HG03064 (cell line): ENCODE data around the gene AHNAK2.
A peak's percentile ranks its signal among the peaks of the same experiment; 100 is the strongest.
"Not testable (repeated sequence)": the region's sequence is repeated elsewhere in the genome, so short reads cannot be mapped to it uniquely, and the experiment has no call there.

Source experiments
- ATAC-seq: cut with Tn5 transposase; IDR thresholded peaks from one replicate; pipeline ENCODE4 v1.9.1; 2021; ENCODE audit warnings: low read depth; ENCODE audit not compliant: unreplicated experiment

Gene AHNAK2

DNA sequence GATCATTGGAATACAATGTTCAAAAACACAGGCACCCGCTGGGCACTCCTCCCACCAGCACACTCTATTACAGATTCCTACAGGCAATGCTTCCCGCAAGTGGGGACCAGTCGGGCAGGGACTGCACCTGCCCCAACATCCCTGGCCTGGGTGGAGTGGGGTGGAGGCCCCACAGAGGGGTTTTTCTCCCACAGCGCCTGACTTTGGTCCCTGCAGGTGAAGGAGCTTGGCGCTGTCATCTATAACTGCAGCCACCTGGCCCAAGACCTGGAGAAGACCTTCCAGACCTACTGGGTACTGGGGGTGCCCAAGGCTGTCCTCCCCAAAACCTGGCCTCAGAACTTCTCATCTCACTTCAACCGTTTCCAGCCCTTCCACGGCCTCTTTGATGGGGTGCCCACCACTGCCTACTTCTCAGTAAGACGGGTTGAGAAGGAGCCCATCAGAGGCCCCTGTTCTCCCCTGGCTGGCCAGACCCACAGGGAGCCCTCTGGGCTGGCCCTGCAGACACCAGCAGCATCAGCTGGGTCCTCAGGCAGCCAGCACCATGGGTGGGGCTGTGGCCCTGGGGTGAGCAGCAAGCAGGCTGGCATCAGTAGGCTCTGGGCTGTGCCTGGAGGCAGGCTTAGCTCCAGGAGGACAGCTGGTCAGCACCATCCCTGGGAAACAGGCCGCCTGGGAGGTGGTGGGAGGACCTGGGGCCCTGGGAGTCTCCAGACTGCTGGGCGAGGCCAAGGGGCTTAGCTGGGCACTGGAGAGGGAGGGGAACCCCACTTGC is 47.5 kb downstream of the AHNAK2 start:
- no peak for ATAC-seq

DNA sequence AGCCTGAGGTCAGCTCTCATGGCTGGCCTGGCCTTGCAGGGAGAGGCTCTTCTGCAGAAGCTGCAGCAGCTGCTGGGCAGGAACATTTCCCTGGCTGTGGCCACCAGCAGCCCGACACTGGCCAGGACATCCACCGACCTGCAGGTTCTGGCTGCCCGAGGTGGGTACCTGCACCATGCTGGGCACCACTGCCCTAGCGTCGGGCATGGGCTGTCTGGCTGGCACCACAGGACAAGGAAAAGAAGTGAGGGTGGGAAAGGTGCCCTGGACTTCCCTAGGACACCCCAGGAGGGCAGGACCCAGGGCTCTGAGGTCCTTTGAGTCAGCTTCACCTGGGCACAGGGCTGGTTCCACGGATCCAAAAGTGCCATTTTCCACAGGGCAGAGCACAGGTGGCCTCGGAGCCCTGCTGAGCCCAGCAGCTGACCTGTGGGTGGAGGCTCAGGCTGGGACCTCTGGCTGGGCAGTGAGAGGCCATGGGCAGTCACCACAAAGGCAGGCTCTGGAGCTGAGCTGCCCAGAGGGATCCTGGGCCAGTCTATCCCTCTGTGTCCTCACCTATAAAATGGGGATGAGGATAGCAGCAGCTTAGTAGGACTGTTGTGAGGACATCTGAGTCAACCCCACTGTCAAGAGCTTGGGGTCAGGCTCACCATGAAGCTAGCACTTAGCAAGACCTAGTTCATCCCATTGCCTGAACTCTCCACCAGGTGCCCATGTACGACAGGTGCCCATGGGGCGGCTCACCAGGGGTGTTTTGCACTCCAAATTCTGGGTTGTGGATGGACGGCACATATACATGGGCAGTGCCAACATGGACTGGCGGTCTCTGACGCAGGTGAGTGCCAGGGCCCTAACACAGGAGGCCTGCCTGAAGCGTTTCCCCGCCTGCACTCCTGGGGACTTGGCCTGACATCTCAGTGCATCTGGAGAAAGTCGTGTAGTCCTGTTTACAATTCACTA is 48.6 kb downstream of the AHNAK2 start:
- ATAC-seq: no peak

DNA sequence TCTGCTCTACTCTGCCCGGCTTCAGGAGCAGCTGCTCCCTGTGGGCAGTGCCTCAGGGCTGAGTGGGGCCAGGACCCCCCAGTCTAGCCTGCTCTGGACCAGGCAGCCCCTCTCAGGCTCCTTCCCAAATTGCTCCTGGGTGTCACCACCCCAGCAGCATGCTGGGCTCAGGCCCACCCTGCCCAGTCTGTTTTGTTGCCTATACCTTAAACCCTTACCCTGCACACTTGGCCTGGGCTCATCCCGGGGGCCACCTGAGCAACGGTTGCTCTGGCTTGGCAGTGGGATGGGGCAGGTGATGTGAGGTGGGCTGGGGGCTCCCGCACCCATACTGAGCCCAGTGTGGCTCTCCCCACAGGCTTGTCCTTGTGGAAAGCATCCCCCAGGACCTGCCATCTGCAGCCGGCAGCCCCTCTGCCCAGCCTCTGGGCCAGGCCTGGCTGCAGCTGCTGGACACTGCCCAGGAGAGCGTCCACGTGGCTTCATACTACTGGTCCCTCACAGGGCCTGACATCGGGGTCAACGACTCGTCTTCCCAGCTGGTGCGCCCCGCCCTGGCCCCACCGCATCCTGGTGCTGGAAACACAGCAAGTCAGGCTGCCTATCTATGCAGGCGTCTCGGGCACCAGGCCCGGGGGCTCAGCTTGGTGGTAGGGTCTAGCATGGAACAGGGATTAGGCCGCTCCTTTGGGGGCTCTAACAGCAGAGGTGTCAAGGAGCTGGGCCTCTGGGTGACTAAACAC is 49.6 kb downstream of the AHNAK2 start:
- ATAC-seq: no peak

DNA sequence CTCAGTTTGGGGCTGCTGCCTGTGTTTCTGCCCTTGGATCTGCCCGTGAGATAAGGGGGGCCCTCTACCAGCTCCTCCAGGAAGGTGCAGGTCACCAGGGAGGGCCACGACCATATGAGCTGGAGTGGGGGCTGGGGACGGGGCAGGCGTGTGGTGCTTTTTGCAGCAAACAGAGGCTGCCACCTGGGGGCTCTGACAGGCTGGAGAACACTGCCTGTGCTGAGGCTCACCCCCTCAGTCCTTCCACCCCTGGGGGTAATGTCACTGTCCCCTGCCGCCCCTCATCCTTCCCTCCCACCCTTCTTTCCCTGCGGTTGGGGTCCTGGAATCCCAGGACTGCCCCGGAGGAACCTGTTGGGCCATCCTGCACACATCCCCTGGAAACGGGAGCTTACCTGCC is 50.3 kb downstream of the AHNAK2 start:
- ATAC-seq: no peak

DNA sequence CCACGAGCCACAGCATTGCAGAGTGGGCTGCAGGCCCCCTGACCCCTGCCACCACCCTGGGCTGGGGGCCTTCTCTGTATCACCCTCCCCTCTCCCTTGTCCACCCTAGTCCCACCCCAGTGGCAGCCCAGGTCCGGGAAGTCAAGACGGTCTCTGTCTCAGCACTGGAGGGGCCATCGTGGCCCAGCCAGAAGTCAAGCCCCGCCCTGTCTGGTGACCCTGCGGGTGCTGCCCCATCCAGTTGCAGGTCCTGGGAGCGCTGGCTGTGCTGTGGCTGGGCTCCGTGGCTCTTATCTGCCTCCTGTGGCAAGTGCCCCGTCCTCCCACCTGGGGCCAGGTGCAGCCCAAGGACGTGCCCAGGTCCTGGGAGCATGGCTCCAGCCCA is 50.8 kb downstream of the AHNAK2 start:
- no peak for ATAC-seq

DNA sequence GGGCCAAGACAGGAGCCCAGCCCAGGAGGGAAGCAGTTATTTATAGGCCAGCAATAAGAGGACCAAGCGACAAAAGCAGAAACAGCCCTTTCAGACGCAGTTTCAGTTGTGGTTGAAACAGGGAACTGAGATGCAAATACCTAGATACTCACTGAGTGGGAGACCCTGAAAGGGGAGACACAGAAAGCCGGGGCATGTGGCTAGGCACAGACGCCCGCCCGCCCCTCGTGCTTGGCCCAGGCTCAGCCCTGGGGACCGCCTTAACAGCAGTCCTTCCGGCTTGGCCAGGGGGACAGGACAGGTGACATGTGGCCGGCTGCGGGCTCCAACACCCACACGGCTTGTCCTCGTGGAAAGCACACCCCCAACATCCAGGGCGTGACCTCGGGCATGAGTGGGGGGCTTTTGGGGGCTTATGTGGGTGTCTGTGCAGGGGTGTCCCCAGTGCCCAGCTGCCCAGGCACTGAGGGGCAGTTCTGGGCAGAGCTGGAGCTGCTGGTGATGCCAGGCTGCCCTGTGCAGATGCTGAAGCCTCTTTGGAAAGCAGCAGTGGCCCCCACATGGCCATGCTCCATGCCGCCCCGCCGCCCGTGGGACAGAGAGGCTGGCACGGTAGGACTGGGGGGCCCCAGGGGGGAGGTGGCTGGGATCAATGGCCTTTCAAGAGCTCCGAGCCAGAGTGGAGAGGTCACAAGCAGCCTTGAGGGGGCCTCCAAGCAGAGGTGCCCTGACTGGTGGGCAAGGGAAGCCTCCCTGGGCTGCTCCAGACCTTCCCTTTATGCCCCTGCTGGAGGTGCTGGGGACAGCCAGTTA is 51.3 kb downstream of the AHNAK2 start:
- ATAC-seq: peak; percentile 76

DNA sequence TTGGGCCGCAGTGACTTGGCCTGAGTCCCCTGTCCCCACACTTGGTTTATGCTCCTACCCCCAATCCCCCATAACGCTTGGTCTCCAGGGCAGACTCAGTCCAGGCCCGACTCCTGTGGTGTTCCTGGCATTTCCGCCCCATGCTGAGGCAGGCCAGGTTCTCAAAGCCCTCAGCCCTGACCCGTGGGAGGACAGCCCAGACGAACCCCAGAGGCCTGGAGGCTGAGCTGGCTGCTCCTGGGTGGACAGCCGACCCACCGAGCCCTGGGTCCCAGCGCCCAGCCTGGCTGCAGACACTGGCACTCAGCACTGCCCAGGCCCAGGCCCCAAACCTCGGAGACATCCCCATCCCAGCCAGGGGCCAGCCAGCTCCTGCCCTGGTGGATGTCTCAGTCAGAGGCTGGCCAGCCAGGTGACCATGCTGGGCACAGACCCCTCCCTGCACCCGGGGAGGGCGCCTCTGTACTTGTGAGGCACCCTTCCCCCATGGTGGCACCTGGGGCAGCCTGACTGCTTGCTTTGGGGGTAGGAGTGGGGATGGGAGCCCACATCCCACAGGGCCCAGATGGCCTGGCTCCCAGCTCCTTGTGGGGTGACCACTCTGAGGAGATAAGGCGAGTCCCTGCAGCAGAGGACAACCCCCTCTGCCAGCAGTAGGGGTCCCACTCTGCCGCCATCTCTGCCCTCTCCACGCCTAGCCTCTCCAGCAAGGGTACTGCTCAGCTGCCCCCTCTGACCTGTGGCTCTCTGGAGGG is 52.1 kb downstream of the AHNAK2 start:
- ATAC-seq: no peak

DNA sequence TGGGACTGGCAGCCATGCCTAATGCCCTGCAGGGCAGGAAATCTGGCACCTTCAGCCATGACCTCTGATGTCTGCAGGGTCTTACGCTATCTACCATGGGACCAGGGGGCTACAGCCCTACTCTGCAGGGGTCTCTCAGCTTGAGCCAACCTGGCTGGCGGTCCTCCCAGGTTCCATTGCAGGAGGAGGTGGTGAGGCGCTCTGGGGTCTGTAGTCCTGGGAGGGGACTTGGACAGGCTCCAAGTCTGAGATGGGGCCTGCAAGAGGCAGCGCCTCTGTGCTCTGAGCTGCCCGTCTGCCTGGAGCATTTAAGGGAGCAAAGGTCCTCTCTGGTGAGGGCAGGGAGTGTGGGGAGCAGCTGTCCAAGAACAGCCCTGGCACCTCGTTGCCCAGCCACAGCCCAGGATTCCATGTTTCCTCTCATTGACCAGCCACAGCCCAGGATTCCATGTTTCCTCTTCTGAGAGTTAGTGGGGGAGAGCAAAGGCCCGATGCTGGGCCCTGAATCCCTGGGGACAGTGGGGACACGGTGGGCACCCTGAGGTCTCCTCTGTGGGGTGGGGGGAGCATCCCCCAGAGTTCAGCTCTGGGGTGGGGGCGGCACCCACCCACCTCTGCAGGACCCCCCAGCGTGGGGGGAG is 52.8 kb downstream of the AHNAK2 start:
- ATAC-seq: no peak

DNA sequence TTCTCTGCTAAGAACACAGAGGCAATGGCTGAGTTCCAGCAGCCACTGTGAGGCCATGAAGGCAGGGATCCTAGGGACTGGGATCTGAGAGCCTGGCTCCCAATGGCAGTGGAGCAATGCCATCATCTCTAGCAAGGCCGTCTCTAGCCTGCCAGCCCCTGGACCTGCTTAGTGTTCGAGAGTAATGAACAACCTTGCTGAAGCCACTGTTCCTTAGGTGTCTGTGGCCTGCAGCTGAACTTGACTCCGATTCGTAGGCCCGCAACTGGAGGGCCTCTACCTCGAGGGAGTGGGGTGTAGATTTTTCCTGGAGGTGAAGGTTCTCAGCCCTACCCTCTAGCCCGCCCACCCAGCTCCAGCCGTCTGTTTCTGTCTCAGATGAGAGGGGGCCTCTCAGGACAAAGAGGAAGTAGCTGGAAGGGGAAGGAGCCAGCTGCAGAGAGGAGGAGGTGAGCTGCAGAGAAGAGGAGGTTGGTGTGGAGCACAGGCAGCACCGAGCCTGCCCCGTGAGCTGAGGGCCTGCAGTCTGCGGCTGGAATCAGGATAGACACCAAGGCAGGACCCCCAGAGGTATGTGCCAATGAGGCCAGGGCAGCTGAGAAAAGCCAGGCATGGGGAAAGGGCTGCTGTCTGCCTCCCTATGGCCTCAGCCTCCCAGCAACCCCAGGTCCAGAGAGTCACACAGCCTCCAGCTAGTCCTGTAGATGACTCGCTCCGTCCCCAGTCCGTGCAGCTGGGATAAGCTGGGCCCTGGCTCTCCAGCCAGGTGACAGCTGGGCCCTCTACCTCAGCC is 53.6 kb downstream of the AHNAK2 start, which contains the start of gene PLD4:
PLD4 (plus strand) TSS at position 459 of the 793 bp plus-strand sequence. CDS start 2,262 bp downstream, outside the sequence.
- no peak for ATAC-seq

DNA sequence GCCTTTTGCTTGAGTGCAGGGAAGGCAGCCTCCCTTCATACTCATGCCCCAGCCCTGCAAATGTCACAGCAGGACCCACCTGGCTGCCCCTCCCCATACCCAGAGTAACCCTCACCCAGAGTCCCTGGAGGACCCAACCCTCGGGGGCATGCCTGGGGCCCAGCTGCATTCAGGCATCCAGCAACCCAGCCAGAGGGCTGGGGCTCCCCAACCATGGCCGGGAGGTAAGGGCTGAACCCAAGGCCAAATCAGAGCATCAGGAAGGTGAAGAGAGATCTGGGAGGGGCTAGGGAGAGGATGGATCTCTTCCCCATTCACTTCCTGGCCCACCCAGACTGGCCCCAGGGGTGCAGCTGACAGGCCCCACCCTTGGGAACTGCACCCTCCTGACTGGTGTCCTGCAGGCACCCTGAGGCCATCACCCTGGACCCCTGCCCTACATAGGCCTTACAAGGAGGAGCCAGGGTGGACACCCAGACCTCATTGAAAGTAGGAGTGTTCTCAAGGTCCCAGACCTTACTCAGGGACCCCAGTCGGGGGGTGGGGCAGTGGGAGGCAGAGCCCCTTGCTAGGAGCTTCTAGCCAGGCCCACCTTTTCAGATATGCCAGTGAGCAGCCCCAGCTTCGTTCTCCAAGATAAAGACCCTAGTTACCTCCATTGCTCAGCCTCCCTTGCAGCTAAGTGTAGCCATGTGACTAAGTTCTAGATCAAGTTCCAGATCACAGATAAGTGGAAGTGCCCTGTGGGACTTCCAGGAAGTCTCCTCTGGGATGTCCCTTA is 54.3 kb downstream of the AHNAK2 start:
- no peak for ATAC-seq

DNA sequence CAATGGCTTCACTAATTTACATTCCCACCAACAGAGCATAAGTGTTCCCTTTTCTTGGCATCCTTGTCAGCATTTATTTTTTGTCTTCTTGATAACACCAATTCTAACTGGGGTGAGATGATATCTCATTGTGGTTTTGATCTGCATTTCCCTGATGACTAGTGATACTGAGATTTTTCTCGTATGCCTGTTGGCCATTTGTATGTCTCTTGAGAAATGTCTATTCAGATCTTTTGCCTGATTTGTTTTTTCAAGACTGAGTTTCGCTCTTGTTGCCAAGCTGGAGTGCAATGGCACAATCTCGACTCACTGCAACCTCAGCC is 58.2 kb downstream of the AHNAK2 start:
- no peak for ATAC-seq

DNA sequence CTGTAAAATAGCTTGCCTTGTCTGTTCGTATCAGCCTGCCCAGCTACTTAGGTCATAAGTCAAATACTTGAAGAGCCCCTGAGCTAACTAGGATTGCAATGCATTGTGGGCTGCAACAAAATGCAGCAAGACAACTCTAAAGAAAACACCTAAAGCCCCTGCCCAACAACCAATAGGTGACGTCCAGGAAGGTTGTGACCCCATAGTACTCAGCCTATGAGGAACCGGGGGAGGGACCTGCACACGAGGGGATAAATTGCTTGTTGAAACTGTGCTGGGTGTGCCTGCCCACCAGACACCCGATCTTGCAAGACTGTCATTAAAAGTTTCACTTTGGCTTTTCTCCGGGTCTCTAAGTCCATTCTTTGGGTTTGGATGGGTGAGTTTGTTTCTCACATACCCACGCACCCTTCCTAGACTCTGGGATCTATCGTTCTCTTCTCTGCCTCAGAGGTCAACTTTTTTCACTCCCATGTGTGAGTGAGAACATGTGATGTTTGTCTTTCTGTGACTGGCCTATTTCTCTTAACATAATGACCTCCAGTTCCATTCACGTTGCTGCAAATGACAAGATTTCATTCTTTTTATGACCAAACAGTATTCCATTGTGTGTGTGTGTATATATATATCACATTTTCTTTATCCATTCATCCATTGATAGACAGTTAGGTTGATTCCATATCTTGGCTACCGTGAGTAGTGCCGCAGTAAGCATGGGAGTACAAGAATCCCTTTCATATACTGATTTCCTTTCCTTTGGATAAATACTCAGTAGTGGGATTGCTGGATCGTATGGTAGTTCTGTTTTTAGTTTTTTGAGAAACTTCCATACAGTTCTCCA is 58.8 kb downstream of the AHNAK2 start:
- not testable (repeated sequence) for ATAC-seq

DNA sequence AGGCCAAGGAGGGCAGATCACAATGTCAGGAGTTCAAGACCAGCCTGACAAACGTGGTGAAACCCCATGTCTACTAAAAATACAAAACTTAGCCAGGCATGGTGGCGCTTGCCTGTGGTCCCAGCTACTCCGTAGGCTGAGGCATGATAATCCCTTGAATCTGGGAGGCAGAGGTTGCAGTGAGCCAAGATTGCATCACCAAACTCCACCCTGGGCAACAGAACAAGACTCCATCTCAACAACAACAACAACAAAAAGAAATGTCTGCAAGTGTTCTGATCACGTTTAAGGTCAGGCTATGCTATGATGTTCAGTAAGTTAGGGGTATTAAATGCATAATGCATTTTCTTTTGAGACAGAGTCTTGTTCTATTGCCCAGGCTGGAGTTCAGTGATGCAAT is 60.2 kb downstream of the AHNAK2 start:
- ATAC-seq: no peak

DNA sequence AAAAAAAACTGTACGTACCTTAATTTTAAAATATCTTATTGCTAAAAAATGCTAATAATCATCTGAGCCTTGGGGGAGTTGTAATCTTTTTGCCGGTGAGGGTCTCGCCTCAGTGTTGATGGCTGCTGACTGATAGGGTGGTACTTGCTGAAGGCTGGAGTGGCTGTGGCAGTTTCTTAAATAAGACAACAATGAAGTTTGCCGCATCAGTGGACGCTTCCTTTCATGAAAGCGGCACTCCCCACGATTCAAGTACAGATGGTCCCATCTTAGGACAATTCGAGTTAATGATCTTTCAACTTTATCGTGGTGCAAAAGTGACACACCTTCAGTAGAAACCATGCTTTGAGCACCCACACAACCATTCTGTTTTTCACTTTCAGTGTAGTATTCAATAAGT is 61.1 kb downstream of the AHNAK2 start:
- no peak for ATAC-seq

DNA sequence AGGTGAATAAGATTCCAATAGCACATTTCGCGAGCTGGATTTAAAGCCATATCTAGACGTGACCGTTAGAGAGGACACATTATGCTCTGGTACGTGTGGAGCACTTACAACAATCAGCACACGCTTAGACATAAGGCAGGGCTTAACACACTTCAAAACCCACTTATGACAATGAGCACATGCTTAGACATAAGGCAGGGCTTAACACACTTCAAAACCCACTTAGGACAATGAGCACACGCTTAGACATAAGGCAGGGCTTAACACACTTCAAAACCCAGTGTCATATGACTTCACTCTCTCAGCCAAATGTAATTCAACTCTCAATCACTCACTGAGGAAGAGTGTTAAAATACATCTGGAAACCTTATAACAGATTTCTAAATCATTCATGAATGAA is 64.7 kb downstream of the AHNAK2 start:
- ATAC-seq: no peak

DNA sequence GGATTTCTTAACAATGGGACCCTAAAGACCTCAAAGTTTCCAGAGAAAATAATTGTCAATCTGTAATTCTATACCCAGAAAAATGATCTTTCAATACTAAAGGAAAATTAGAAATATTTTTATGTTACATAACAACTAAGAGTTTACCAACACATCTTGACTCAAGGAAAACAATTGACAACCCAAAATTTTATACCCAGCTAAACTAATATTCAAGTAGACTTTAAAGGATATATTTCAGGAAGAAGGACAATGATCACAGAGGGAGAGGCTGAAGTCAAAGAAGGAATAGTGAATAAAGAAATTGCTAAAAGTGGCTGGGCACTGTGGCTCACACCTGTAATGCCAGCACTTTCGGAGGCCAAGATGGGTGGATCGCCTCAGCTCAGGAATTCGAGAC is 66.1 kb downstream of the AHNAK2 start:
- no peak for ATAC-seq

DNA sequence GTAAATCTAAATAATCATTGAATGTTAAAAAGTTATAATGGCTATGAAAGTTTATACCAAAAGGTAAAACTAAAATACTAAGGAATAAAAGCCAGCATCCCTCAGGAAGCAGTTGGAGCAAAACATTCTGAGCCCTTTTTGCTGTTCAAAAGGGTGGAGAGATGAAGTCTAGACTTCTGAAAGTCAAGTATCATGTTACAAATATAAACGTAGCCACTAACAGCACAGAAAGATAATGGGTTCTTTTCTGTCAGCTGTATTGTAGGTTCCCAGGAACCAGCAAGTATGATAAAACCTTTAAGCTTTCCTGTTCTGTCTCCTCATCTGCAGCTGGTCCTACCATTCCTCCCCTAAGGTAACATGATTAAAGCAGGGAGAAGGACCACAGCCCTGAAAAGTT is 69.9 kb downstream of the AHNAK2 start:
- ATAC-seq: no peak
